Natural killer cell (primary cell): ENCODE measurements around the gene PSME3. TPM values are rescaled to one million over a fixed set of nuclear protein-coding genes. Genes with fewer than 3 reads are reported as not detected.
A peak's percentile ranks its signal among the peaks of the same experiment; 100 is the strongest.

Experiments used
- ATAC-seq, 3 donors: fragments of 150-1000 bp in 2 of 3; fragments of 200-7000 bp in 1 of 3; cut with Tn5 transposase; 1 replicate in 1 of 3; 2 replicates in 2 of 3; pipeline ENCODE4 v1.10.0; 2021; ENCODE audit warnings: mild to moderate bottlenecking in 2 of 3, moderate library complexity in 2 of 3
- DNase-seq, 2 donors: peaks; one replicate each; pipeline versions ENCODE4 v3.0.0 to v3.0.0-alpha.2; 2013 to 2021; ENCODE audit warnings: mixed read lengths in 1 of 2
- H3K27ac ChIP-seq: one replicate; pipeline ENCODE4 v1.5.1; 2013; ENCODE audit warnings: mild to moderate bottlenecking, low read length
- H3K27me3 ChIP-seq: one replicate; pipeline ENCODE4 v1.6.1; 2013; ENCODE audit warnings: low read length; ENCODE audit not compliant: control insufficient read depth, insufficient read depth
- H3K36me3 ChIP-seq: one replicate; pipeline ENCODE4 v1.6.1; 2013; ENCODE audit warnings: low read length; ENCODE audit not compliant: control insufficient read depth, insufficient read depth
- H3K4me1 ChIP-seq: one replicate; pipeline ENCODE4 v1.6.1; 2013; ENCODE audit warnings: low read length; ENCODE audit not compliant: control insufficient read depth, insufficient read depth
- H3K4me3 ChIP-seq: one replicate; pipeline ENCODE4 v1.5.1; 2013; ENCODE audit warnings: low read length
- H3K9me3 ChIP-seq: one replicate; pipeline ENCODE4 v1.6.1; 2013; ENCODE audit warnings: low read length; ENCODE audit not compliant: control insufficient read depth, insufficient read depth
- H3K27ac Mint-ChIP-seq, 2 donors: one replicate each; pipeline ENCODE4 v1.8.0; 2022; ENCODE audit warnings: mild to moderate bottlenecking in 2 of 2, mixed read lengths in 2 of 2, moderate library complexity in 1 of 2
- H3K27me3 Mint-ChIP-seq, 2 donors: one replicate each; pipeline ENCODE4 v1.8.0; 2022; ENCODE audit warnings: low read depth in 2 of 2, mixed read lengths in 2 of 2
- H3K36me3 Mint-ChIP-seq: one replicate; pipeline ENCODE4 v1.8.0; 2022; ENCODE audit warnings: mixed read lengths
- H3K4me1 Mint-ChIP-seq, 2 donors: one replicate each; pipeline ENCODE4 v1.8.0; 2022; ENCODE audit warnings: mixed read lengths in 2 of 2
- H3K4me3 Mint-ChIP-seq: one replicate; pipeline ENCODE4 v1.8.0; 2022; ENCODE audit warnings: mild to moderate bottlenecking, moderate library complexity, mixed read lengths
- H3K9me3 Mint-ChIP-seq, 2 donors: one replicate each; pipeline ENCODE4 v1.8.0; 2022; ENCODE audit warnings: mixed read lengths in 2 of 2
- WGBS: methylation state at CpG from one replicate; pipeline ENCODE4 v1.1.7; 2013; ENCODE audit warnings: missing lambda C conversion rate; ENCODE audit not compliant: insufficient coverage; 5-methylcytosine and 5-hydroxymethylcytosine counted together
- intact Hi-C: fragments of 100-400 bp; cut with micrococcal nuclease; formaldehyde crosslinking; loops from one replicate; pipeline ENCODE4 v1.14.2; 2022
- total RNA-seq, 4 donors: library from RNA; stranded (reverse); fragments of 120-200 nt in 1 of 4; gene quantifications; one replicate each; pipeline versions ENCODE4 v1.2.3 to v1.2.4, GENCODE V29; 2013 to 2022
- TF ChIP-seq, protein P1 (sequence below): fragments of 200-600 bp; IDR thresholded peaks from one replicate; pipeline ENCODE4 v1.8.0; 2022; ENCODE audit warnings: antibody characterized with exemption

Gene PSME3
- total RNA-seq, 3 donors from 2014 or later (not counting 1 experiment from before 2014, with no cell fraction given), result 82.8 to 92.5 (median 90.6) TPM

DNA sequence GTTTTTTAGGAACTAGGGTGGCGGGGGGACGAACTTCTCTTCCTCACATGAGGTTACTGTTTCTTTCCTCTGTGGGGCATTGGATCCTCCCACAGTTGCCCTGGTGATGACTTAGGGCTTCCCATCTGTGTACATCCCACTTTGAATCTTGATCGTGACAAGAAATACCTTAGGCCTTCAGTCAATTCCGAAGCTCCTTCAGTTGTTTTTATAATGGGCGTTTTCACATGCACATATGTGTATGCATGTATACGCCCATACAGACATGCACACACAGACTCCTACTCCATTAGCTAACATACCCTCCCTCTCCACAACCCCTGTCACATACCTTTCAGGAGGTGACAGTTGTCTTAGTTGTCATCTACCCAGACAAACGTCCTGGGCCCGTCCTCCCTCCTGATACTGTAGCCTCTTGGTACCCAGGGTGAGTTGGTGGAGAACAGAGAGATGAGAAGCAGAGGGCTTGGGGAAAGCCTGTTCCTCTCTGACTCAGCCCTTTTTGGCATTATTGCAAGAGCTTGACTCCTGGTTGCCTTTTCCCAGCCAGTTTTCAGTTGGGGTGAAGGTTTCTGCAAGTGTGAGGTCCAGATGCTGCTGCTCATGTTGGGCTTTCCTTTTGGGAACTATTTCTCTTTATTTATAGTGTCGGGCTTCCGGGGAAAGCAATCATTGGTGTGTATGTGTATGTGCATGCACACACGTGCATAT is 8.9 kb downstream of the PSME3 start:
- no peak overlapping the region for H3K4me3 Mint-ChIP-seq
- Histone ChIP-seq H3K4me3 (no peak overlapping the region), H3K9me3 (no peaks in the 10 kb centered on the region), H3K27ac (no peak overlapping the region), H3K27me3 (no peaks in the 10 kb centered on the region), H3K4me1 (peaks cover 9% of the 10 kb centered on the region), H3K36me3 (peaks cover 61% of the 10 kb centered on the region)
- intact Hi-C loops, result no loop called here
- no peaks in the 10 kb centered on the region for H3K9me3 Mint-ChIP-seq
- ATAC-seq (no peak), DNase-seq (no peak)
- peaks cover 11% of the 10 kb centered on the region for H3K36me3 Mint-ChIP-seq
- H3K27ac Mint-ChIP-seq, result no peak overlapping the region
- H3K27me3 Mint-ChIP-seq, result no peaks in the 10 kb centered on the region
- 86% methylated on average over 9 of the region's 11 CpGs for WGBS
- TF ChIP-seq, protein P1, sequence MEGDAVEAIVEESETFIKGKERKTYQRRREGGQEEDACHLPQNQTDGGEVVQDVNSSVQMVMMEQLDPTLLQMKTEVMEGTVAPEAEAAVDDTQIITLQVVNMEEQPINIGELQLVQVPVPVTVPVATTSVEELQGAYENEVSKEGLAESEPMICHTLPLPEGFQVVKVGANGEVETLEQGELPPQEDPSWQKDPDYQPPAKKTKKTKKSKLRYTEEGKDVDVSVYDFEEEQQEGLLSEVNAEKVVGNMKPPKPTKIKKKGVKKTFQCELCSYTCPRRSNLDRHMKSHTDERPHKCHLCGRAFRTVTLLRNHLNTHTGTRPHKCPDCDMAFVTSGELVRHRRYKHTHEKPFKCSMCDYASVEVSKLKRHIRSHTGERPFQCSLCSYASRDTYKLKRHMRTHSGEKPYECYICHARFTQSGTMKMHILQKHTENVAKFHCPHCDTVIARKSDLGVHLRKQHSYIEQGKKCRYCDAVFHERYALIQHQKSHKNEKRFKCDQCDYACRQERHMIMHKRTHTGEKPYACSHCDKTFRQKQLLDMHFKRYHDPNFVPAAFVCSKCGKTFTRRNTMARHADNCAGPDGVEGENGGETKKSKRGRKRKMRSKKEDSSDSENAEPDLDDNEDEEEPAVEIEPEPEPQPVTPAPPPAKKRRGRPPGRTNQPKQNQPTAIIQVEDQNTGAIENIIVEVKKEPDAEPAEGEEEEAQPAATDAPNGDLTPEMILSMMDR, result no peak
- H3K4me1 Mint-ChIP-seq, result peaks cover 0 to 11% of the 10 kb centered on the region in 2 donors

DNA sequence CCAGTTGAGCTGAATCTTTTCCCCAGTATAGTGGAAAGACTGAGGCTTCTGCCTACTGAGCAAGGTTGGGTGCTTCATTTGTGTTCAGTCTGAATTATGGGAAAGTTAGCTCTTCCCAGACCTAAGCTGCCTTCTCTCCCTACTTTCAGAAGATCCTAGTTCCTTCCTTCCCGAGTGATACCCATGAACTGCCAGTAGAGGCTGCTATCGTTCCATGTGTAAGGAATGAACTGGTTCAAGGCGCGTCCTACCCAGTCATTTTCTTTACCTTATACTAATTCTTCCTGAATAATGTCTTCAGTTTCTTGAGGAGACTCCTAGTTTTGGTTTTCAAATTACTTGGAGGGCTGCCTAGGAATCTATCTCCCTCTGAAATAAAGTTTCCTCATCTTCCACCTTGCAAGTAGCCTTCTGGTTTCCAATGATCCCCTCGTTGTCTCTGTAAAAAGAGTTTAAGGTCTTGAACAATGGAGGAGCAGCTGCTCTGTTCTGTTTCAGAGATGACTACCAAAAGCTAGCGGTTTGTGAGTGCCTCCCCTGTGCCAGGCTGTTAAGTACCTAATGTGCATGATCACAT is 10.2 kb downstream of the PSME3 start:
- Histone ChIP-seq H3K36me3 (peaks cover 52% of the 10 kb centered on the region), H3K27me3 (no peaks in the 10 kb centered on the region), H3K27ac (no peak overlapping the region), H3K4me1 (peaks cover 9% of the 10 kb centered on the region), H3K9me3 (no peaks in the 10 kb centered on the region), H3K4me3 (no peak overlapping the region)
- Mint-ChIP-seq H3K4me3 (no peak overlapping the region), H3K27ac (peak overlapping the region in 1 of 2 donors; percentile 42), H3K9me3 (no peaks in the 10 kb centered on the region), H3K27me3 (no peaks in the 10 kb centered on the region), H3K36me3 (peaks cover 11% of the 10 kb centered on the region), H3K4me1 (peaks cover 0 to 11% of the 10 kb centered on the region in 2 donors)
- DNase-seq, result peak in 1 of 2 donors; percentile 52
- TF ChIP-seq, protein P1, result no peak
- 65% methylated on average over 6 of the region's 6 CpGs for WGBS
- intact Hi-C loops, result no loop called here
- peak in 1 of 3 donors; percentile 54 for ATAC-seq

DNA sequence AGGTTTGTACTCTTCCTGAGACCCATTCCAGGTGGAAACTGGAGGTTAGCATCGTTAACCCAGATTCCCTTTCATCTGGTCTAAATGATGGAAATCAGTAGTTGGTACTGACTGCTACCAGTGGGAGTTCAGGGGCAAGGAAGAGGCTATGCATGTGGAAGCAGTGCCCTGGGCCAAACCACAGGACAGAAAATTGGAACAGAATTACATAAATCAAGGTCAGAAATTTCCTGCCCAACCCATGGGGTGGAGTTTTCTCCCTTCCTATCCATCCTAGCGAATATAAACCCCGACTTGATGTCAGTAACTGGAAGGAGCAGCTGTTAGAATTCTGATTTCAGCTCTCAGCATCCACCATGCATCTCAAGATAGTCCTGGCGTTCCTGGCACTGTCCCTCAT is 11.1 kb downstream of the PSME3 start, which contains the start of gene AOC2:
AOC2 (plus strand) TSS at position 310 of the 400 bp plus-strand sequence; CDS start at position 357, 47 bp downstream.
- H3K27me3 Mint-ChIP-seq, result no peaks in the 10 kb centered on the region
- ATAC-seq, result no peak

More for the DNA sequence above, 11.1 kb downstream of the PSME3 start, which contains the start of gene AOC2:
- WGBS, result 81% methylated on average over 4 of the region's 4 CpGs
- TF ChIP-seq, protein P1, result no peak
- peaks cover 9% of the 10 kb centered on the region for H3K4me1 ChIP-seq
- no peak within 1 kb of the TSS for H3K4me3 ChIP-seq
- Mint-ChIP-seq H3K36me3 (peaks cover 4% of the 10 kb centered on the region), H3K27ac (peak within 1 kb of the TSS in 1 of 2 donors; percentile 88), H3K9me3 (no peaks in the 10 kb centered on the region), H3K4me3 (no peak within 1 kb of the TSS), H3K4me1 (peaks cover 0 to 11% of the 10 kb centered on the region in 2 donors)
- no peaks in the 10 kb centered on the region for H3K27me3 ChIP-seq
- intact Hi-C loops, result no loop called here
- H3K27ac ChIP-seq, result no peak within 1 kb of the TSS
- DNase-seq, result no peak
- H3K9me3 ChIP-seq, result no peaks in the 10 kb centered on the region
- peaks cover 44% of the 10 kb centered on the region for H3K36me3 ChIP-seq
